ENCODE data around the gene PSMB7.

The PSMB7 gene

DNA sequence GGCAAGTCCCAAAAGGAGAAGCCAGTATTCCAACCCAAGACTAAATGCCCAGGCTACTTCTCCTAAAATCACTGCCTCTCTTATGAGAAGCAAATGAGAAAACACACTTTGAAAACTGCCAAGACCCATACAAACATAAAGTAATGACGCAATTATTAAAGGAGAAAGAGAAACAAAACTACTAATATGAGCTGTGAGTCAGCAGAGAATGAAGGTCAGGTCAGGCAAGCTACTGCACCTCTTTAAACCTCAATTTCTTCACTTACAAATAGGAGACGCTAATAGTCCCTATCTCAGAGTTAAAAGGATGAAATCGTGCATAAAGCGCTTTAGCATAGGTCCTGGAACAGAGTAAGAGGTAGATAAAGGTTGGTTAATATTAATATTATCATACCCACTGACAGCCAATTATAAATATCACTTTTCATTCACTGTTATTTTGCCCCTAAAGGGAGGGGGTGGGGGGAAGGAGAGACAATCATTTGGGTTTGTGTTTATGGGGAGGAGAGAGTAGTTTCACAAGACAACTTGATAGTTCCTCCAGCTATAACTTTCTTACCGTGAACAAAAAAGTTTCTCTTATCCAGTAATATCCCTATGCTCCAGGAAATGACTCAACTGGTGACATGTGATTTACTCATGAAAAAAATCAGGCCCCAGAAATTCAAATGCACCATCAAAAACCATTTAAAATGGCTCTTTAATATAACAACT, 3.6 kb downstream of the PSMB7 start:
- in situ Hi-C loops (cut with MboI; ENCODE audit: low sequenced_read_pairs): no loop called here

DNA sequence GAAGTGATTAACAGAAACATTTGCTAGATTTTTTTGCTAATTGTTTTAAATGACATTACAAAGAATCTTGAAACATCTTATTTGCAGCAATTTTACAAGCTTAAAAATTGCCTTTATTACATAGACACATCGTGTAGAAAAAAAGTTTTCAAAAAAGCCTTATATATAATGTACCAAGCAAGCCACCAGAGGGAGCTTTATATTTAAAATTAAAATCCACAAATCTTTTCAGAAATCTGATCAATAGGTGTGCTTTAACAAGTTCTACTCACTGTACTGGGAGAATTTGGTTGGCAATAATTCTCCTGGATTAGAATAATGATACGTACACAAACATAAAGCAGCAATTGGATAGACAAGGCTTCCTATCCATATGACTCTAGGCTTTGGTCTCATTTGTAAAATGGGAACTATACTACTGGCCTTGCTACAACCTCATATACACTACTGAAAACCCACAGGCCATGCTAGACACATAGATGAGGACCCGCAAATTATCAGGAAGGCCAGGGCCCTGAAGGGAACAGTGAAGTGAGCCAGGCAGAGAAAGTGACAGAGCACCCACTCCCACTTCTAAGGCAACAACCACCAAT, 4.8 kb downstream of the PSMB7 start:
- in situ Hi-C loops (cut with MboI; ENCODE audit: low sequenced_read_pairs): no loop called here

DNA sequence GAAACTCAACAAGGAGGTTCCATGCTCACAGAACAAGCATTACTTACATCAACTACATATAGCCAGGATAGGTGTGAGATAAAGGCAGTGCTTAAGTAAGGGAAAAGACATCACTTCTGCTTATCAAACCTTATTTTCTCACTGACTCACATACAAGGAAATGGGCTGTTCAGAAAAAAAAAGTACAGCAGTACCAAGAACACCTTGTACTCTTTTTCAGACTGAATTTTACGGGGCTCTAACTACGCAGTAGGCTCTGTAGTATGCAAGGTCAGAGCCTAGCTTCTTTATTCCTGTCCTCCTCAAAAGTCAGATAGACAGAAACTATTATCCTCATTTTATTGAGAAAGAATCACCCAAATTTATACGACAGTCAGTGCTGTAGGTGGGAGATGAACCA, 5.8 kb downstream of the PSMB7 start:
- in situ Hi-C loops (cut with MboI; ENCODE audit: low sequenced_read_pairs): no loop called here

DNA sequence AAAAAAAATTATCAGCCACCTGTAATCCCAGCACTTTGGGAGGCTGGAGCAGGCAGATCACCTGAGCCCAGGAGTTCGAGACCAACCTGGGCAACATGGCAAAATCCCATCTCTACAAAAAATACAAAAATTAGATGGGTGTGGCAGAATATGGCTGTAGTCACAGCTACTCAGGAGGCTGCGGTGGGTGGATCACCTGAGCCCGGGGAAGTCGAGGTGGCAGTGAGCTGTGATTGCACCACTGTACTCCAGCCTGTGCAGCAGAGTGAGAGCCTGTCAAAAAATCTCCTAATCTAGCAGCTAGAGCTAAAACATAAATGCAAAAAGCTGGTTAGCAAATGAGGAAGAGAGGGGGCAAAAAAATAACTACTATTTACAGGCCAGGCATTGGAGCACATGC, 12.0 kb downstream of the PSMB7 start:
- in situ Hi-C loops (cut with MboI; ENCODE audit: low sequenced_read_pairs): no loop called here

DNA sequence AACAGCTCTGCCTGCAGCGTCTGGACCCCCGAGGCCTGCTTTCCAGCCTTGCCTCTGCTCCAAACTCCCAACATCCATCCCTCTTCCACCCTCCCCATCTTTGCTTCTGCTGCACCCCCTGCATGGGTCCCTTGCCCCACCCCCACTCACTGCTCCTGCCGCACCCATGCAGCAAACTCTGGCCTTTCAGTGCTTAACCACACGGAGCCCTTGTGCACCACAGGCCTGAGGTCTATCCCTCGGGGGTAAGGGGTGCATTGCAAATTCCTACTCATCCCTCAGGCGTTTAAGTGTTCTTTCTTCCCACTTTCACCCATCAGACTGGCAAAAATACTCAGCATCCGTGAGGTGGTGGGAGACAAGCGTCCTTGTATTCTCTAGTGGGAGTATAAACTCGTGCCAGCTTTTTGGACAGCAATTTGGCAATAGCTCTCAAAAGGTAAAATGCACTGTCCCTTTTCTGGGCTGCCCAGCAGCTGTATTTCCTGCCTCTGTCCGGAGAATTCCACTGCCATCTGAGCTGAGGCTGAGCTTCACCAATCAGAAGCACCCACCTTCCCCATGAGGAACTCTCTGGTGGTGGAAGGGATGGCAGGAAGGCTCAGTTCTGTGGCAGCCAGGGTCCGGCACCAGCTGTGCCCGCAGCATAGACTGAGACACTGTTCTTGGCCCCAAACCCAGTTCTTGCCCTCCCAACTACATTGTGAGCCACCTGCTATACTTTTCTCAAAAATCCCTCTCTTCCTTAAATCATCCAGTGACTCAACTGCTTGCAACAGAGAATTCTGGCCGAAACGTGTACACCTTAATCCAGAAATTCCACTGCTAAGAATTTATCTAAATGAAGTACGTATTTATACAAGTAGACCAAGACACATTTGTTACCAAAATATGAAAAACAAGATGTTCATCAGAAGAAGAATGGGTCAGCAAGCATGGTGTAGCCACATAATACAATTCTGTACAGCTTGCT, 15.0 kb downstream of the PSMB7 start:
- in situ Hi-C loops (cut with MboI; ENCODE audit: low sequenced_read_pairs): no loop called here

DNA sequence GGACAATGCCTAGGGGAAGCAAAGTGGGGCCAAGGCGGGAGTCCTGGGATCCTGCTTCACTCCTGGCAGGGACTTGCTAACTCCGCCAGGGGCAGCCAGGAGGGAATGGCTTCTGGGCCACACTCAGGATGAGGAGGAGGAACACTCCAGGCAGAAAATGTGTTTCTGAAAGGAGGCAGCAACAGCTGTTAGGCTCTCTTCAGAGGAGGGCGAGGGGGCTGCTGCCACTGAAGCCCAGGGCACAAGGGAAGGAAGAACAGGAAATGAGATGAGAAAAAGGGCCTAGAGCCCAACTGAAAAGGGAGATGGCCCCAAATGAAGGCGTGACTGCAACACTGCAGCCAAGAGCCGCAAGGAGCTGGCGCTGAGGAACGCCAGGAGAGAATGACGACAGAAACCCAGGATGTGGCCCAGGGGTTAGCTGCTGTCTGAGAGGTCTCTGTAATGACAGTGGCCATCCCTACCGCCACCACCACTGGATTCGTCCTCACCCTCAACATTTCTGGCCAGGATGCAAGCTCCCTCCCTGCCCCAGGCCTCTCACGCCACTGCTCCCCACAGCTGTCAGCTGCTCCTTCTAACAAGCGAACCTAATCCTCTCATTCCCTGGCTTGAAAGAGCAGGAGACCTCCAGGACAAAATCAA, 15.8 kb downstream of the PSMB7 start:
- in situ Hi-C loops (cut with MboI; ENCODE audit: low sequenced_read_pairs): no loop called here

DNA sequence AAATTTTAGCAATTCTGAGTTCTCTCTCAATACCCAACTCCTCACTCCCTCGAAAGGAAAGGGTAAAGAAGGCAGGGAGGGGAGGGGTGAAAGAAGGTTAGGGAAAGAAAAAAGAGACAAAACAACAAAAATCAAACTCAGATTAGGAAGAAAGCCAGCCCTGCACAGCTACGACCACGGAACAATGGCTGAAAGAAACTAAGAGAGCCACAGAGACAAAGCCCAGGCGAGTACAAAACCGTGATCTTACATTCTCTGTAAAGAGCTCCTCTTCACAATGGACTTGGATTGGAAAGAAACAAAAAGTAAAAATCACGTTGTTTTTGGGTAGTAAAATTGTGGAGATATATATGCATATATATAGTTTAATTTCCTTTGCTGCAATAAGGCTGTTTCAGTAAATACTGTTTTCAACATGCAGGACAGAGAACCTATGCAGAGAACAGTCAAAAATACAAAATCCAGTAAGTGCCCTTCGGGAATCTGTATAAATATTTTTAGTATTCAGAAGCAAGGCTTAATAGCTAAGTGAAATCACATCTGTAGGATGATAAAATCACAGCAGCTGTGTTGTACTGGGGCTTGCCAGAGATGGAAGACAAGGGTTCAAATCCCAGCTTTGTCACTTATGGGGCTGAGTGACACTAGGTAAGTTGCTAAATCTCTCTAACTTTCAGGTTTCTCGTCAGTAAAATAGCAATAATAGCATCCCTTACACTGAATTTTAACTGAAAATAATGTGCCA, 16.9 kb downstream of the PSMB7 start:
- in situ Hi-C loops (cut with MboI; ENCODE audit: low sequenced_read_pairs): no loop called here

DNA sequence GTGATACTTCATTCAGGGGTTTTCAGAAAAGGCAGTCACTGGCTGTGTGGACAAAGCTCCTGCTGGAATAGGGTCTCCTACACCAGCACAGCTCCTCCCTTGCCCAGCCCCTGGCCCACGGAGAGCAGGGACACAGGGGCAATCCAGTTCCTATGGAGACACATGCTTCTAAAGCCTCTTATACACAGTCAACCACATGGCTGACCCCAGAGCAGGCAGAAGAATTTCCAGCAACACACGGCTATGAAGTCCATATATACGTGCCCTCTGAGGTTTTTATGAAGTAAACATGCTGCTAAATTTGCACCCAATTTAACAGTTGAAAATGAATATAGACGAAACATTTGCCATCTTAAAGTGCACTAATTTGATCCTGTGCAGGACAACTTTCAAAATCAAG, 19.4 kb downstream of the PSMB7 start:
- in situ Hi-C loops (cut with MboI; ENCODE audit: low sequenced_read_pairs): no loop called here

DNA sequence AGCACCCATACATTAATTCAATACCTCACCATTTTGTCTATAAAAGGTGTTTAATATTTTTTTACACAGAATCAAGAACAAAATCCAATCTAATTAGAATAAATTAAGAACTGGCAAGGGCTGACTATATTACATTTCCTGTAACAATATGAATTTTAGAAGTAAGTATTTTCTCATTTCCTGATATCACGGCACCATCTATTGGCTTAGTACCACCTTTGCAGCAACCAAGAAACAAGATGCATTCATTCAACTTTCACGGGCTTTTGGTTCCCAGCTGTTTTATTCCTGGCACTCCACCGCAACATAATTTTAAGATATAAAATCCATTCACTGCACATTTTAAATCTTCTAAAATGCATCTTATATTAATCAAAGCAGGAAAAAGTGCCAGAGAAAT, 20.6 kb downstream of the PSMB7 start:
- in situ Hi-C loops (cut with MboI; ENCODE audit: low sequenced_read_pairs): no loop called here

DNA sequence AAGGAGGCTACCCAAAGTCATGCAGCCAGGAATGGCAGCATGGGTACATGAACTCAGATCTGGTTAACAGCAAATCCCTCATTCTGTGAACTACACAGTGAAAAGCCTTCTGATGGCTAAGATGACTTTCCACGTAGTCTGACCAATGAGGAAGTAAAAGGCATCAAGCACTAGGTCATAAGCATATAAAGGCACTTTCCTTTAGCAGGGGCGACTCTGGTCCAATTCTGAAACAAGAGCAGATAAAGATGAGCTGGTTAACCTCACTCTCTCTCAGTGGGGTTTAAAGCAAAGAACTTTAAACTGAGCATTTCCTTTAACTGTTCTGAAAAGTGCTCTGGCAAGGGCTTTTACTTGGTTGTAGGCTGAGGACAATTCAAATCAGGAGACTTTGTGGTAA, 21.1 kb downstream of the PSMB7 start:
- in situ Hi-C loops (cut with MboI; ENCODE audit: low sequenced_read_pairs): no loop called here

DNA sequence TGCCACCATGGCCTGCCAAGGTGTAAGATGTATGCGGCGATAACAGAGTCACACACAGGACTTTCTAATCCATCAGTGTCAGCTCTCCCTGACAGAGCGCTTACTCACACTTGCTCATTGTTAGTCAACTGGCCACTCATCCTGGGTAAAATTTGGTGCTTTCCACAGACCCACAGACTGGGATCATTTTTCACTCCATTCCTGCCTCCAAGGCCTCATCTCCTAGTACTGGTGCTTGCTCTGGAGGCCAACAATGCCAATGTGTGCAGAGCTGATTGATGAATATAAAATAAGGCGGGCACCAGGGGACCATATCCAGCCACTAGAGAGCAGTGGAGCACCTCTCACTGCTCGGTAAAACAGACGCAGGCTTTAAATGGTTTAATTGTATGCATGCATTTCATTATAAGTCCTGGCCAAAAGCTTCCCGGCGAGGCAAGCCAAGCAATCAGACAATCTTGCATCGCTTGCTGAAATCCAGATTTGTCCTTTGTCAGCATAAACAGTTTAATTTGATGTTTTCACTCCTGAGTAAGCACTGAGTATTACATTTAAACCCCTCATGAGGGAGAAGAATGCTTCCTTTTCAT, 22.3 kb downstream of the PSMB7 start:
- in situ Hi-C loops (cut with MboI; ENCODE audit: low sequenced_read_pairs): no loop called here

DNA sequence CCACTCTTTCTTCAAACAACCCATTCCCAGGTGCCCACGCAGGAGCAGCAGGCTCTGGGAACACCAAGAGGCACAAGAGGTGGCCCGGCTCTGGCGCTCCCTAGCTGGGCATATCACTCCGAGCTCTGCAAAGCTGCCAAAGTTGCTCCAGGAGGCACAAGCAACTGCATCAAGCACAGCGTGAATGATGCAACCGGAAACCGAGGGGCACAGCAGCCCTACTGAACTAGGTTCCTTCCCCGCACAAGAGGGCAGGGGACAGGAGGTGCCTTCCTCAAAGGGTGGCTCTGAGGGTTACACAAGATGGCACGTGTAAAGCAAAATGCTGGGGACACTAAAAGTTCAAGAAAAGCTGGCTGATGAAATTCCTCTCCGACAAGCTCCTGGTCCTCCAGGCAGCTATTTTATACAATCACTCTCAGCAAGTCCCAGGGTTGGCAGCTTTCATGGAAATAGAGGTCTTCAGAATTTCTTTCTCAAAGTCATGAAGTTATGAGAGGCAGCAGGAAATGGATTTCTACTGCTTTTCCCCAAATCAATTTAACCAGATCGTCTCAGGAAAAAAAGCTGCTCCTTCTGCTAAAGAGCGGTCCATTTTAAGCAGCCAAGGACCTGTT, 22.9 kb downstream of the PSMB7 start:
- in situ Hi-C loops (cut with MboI; ENCODE audit: low sequenced_read_pairs): no loop called here

DNA sequence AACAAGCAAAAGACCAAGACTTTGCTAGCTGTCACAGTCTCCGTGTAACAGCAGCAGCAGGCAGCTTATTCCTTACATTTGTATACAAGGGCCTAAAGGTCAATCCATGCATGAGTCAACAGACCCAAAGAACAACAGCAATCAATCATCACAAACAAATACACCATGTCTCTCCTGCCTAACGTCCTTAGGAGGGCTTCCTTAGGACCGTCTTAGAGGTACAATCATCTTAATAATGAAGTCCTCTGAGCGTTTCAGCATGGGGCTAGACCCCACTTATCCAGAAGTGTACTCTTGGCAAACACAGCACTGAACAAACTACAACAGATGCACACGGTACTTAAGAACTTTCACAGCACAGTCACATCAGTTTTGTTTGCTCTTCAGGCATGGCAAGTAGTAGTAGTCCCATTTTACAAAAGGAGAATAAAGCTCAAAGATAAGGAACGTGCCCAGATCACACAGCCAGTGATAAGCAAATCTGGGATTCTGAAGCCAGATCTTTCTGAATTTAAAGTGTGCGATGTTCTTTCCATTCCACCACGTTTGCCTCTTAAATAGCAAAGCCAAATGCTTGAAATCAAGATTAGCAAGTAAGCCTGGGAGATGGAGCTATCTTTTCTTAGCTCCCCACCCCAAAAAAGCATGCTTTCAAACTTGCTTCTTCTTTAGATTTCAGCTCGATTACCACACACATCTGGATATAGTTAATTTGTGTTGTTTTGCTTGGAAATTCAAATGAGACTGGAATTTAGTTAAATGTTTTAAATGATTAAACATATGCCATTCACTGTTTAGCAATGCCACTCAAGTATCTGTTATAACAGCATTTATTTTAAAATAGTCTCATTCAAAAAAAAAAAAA, 24.2 kb downstream of the PSMB7 start:
- in situ Hi-C loops (cut with MboI; ENCODE audit: low sequenced_read_pairs): no loop called here

DNA sequence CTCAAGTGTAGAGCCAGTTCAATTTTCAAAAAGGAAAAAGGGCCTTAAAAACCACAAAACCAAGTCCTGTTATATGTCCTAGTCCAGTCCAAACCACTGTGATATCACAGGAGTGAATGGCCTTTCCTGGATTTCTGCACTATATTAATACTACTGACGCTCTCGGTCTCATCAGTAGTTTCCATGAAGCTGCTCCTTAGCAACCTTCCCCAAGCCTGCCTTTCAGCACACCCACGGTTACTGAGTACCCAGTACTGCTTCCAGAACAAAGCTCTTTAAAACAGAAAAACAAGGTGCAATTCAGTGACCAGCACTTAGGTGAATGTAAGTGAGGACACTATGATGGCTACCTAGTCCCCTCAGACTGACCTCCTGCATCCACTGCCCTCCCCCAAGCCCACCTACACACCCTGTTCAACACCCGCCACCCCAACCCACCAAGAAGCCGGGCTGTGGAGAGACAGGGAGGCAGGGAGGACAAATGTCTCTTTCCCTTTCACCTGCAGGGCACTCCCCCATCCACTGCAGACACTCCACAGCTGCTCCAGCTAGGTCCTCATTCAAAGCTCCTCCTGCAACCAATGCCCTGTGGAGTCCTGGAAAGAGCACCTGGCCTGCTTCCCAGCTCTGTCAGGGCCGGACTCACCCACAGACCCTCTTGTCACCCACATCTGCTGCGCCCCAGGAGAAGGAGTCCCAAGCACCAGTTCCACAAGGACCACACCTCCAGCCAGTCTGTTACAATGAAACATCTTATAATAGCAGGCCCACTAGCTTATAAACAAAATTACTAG, 25.9 kb downstream of the PSMB7 start:
- in situ Hi-C loops (cut with MboI; ENCODE audit: low sequenced_read_pairs): no loop called here

DNA sequence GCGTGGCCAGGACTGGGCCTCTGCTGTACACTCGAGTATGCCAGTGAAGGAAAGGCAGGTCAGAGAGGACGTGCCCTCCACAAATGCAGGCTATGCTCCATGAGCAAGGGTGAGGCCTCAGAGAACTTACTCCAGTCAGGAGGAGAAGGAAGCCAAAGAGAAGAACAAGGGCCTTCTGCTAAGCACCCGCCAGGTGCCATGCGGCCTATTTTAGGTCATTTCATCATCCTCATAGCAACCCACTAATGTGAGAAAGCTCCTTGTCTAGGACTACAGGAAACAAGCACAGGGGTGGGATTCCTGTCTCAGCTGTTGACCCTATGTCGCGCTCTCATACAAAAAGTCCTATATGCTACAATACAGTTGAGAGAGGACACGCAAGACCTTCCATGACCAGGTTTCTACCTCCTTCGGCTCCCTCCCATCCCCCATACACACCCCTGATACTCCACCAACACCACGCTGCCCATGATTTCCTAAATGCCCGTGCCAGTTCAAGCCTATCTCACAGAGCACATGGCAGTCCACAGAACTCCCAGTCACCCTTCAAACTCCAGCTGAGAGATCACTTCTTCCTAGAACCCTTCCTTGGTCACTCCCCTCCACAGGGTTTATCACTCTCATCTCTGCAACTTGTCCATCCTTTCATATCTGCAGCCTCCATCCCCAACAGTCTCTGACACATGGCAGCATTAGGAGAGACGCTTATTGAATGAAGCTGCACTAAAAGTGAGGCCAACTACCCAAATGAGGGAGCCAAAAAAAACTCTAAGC, 26.8 kb downstream of the PSMB7 start:
- in situ Hi-C loops (cut with MboI; ENCODE audit: low sequenced_read_pairs): no loop called here

DNA sequence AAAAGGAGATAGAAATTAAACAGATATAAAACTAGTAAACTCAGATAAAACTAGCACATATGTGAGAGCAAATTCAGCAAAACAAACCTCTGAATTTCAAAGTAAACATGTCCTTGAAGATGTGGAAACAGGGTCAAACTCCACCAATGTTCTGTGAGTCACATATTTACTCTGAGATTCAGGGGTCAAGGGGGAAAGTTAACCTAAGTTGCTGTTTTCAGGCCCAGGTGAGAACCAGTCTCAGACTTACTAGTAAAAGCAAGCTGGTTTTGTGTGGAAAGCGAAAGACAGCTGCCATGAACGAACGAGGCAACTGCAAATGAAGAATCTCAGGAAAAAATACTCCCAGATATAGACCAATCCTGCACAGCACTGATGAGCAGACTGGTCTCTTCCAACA, 29.0 kb downstream of the PSMB7 start:
- in situ Hi-C loops (cut with MboI; ENCODE audit: low sequenced_read_pairs): no loop called here

DNA sequence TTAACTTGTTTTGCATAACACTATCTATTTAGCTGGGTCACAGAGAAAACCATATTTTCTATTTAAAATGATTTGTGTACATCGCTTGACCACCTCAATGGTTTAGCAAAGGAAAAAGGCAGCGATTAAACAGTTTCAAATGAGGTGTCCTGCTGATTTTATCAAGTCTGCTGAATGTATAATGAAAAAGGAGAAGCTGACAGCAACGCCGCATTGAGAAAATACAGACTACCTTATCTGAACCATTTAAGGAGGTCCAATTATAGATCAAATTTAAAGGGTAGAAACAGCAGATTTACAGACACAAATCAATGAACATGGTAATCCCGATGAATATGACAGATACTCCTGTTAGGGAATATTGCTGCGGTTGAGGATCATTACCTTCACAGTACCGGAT, 29.6 kb downstream of the PSMB7 start:
- in situ Hi-C loops (cut with MboI; ENCODE audit: low sequenced_read_pairs): no loop called here
